PC-3 (cell line): ENCODE data around the gene C9orf72. TPM values are rescaled to one million over a fixed set of nuclear protein-coding genes. Genes with fewer than 3 reads are reported as not detected.

Experiments
- ATAC-seq: fragments of 200-7000 bp; cut with Tn5 transposase; 2 replicates; pipeline ENCODE4 v1.9.1; 2020; ENCODE audit warnings: mild to moderate bottlenecking, moderate library complexity
- BruUV-seq: library from RNA; stranded (reverse); fragments of 400-500 nt; replicated peaks from 2 replicates; lab custom pipeline; 2021; lab: Mats Ljungman, UMichigan
- CTCF ChIA-PET: fragments of 300-600 bp; sonication (Branson Sonifier 250); formaldehyde crosslinking; loops from one replicate; lab custom pipeline; 2022; ENCODE audit warnings: antibody characterized with exemption; lab: Charles Lee
- POLR2A ChIA-PET: fragments of 300-600 bp; sonication (Branson Sonifier 250); formaldehyde crosslinking; loops from one replicate; lab custom pipeline; 2022; ENCODE audit warnings: antibody characterized with exemption; ENCODE audit not compliant: unreplicated experiment; lab: Charles Lee
- DNase-seq: peaks from one replicate; pipeline ENCODE4 v3.0.0-alpha.2; 2015
- H2AFZ ChIP-seq: fragments of 300-600 bp; sonication (generic); 2 replicates; pipeline ENCODE4 v1.6.0; 2016; ENCODE audit warnings: antibody characterized with exemption, low read length
- H3F3A ChIP-seq: fragments of 300-600 bp; sonication (generic); one replicate; pipeline ENCODE4 v1.6.0; 2017; ENCODE audit warnings: antibody characterized with exemption, low read length, control low read depth, mild to moderate bottlenecking; ENCODE audit not compliant: unreplicated experiment
- H3K27ac ChIP-seq: fragments of 300-600 bp; sonication (generic); 2 replicates; pipeline ENCODE4 v1.5.1; 2016; ENCODE audit warnings: mild to moderate bottlenecking, low read length
- H3K27me3 ChIP-seq: fragments of 300-600 bp; sonication (generic); 2 replicates; pipeline ENCODE4 v1.6.1; 2016; ENCODE audit warnings: low read length, mixed read lengths
- H3K36me3 ChIP-seq: fragments of 300-600 bp; sonication (generic); 2 replicates; pipeline ENCODE4 v1.6.1; 2016; ENCODE audit warnings: low read depth, mixed run types, low read length, mixed read lengths
- H3K4me1 ChIP-seq: fragments of 300-600 bp; sonication (generic); 2 replicates; pipeline ENCODE4 v1.5.1; 2016; ENCODE audit warnings: low read length; ENCODE audit not compliant: insufficient read depth
- H3K4me2 ChIP-seq: fragments of 300-600 bp; sonication (generic); 2 replicates; pipeline ENCODE4 v1.6.0; 2016; ENCODE audit warnings: low read length
- H3K4me3 ChIP-seq: fragments of 300-600 bp; sonication (generic); 2 replicates; pipeline ENCODE4 v1.5.1; 2016; ENCODE audit warnings: mild to moderate bottlenecking, low read length, mixed read lengths
- H3K79me2 ChIP-seq: fragments of 300-600 bp; sonication (generic); 2 replicates; pipeline ENCODE4 v1.6.1; 2017; ENCODE audit warnings: low read length, mixed read lengths
- H3K9ac ChIP-seq: fragments of 300-600 bp; sonication (generic); 2 replicates; pipeline ENCODE4 v1.6.0; 2016; ENCODE audit warnings: mild to moderate bottlenecking, low read length
- H3K9me2 ChIP-seq: fragments of 300-600 bp; sonication (generic); replicated peaks from 2 replicates; pipeline ENCODE4 v1.6.1; 2016; ENCODE audit warnings: mixed run types, low read length, mixed read lengths
- H3K9me3 ChIP-seq: fragments of 300-600 bp; sonication (generic); 2 replicates; pipeline ENCODE4 v1.6.1; 2016; ENCODE audit warnings: low read length, mixed read lengths
- H4K20me1 ChIP-seq: fragments of 300-600 bp; sonication (generic); 2 replicates; pipeline ENCODE4 v1.6.1; 2016; ENCODE audit warnings: low read length, mixed read lengths
- CTCF ChIP-seq: fragments of 300-600 bp; sonication (generic); conservative IDR thresholded peaks from 2 replicates; pipeline ENCODE4 v1.5.1; 2017; ENCODE audit warnings: antibody characterized with exemption, low read depth, mild to moderate bottlenecking, low read length
- EZH2 ChIP-seq: fragments of 300-600 bp; sonication (generic); IDR thresholded peaks from one replicate; pipeline ENCODE4 v1.6.1; 2017; ENCODE audit warnings: antibody characterized with exemption, mild to moderate bottlenecking, low read length; ENCODE audit not compliant: unreplicated experiment
- EZH2phosphoT487 ChIP-seq: fragments of 300-600 bp; sonication (generic); IDR thresholded peaks from 2 replicates; pipeline ENCODE4 v1.6.1; 2018; ENCODE audit warnings: mild to moderate bottlenecking, antibody characterized with exemption, low read length, borderline replicate concordance
- intact Hi-C: fragments of 100-400 bp; cut with micrococcal nuclease; formaldehyde crosslinking; loops from 2 replicates; pipeline ENCODE4 v1.9.0; 2023
- total RNA-seq: library from RNA; depleted of rRNA; stranded (reverse); fragments of >200 nt; gene quantifications from 2 replicates; pipeline ENCODE4 v1.2.3, GENCODE V29; 2014

C9orf72 gene
- total RNA-seq, 1 experiment from 2014 or later: 10.4 TPM

- Histone ChIP-seq H3F3A (no peaks in the 10 kb centered on the region), H3K4me1 (peaks cover 9% of the 10 kb centered on the region; the same call in 1 of the 2 replicates), H3K27ac (no peak overlapping the region), H3K4me2 (no peak overlapping the region), H3K4me3 (no peak overlapping the region), H3K27me3 (no peaks in the 10 kb centered on the region), H3K9ac (no peak overlapping the region), H3K9me3 (no peaks in the 10 kb centered on the region), H3K9me2 (no peaks in the 10 kb centered on the region), H2AFZ (no peak overlapping the region), H3K79me2 (no peaks in the 10 kb centered on the region), H3K36me3 (no peaks in the 10 kb centered on the region), H4K20me1 (no peaks in the 10 kb centered on the region)
- TF ChIP-seq EZH2phosphoT487 (no peak), EZH2 (no peak), CTCF (no peak)
- POLR2A ChIA-PET: interaction anchor here (0.7 kb wide), 1 partner anchor 1472 kb away, joined by 4 read pairs; no protein-coding TSS in a partner anchor
- DNase-seq: no peak
- BruUV-seq: no TSS peak
- CTCF ChIA-PET: no interaction called here
- intact Hi-C loops: no loop called here
- no peak for ATAC-seq
These were observed 66.3 kb downstream of the C9orf72 start for GRCh38 chr9:27506981-27507380.

- Histone ChIP-seq H3K9ac (no peak overlapping the region), H3K9me3 (no peaks in the 10 kb centered on the region), H2AFZ (0 out of 2 replicates have a peak overlapping the region, but pooled peaks have one; percentile 35), H3K79me2 (no peaks in the 10 kb centered on the region), H3F3A (no peaks in the 10 kb centered on the region), H3K27ac (peak overlapping the region; percentile 34), H3K36me3 (no peaks in the 10 kb centered on the region), H3K9me2 (no peaks in the 10 kb centered on the region), H3K4me1 (peaks cover 9% of the 10 kb centered on the region; the same call in 1 of the 2 replicates), H3K4me2 (peak overlapping the region; percentile 49; the same call in 1 of the 2 replicates), H3K4me3 (no peak overlapping the region), H3K27me3 (no peaks in the 10 kb centered on the region), H4K20me1 (no peaks in the 10 kb centered on the region)
- BruUV-seq: no TSS peak
- TF ChIP-seq EZH2phosphoT487 (no peak), EZH2 (no peak), CTCF (no peak)
- intact Hi-C loops: no loop called here
- DNase-seq (peak; percentile 49), ATAC-seq (no peak; the same call in 1 of the 2 replicates)
- ChIA-PET POLR2A (no interaction called here), CTCF (no interaction called here)
These were observed 67.5 kb downstream of the C9orf72 start for GRCh38 chr9:27505744-27506161.

GRCh38 chr9:27504259-27504658 is 69.0 kb downstream of the C9orf72 start:
- intact Hi-C loops: no loop called here
- ChIA-PET POLR2A (no interaction called here), CTCF (no interaction called here)
- Histone ChIP-seq H3K36me3 (no peaks in the 10 kb centered on the region), H3K4me1 (peaks cover 17% of the 10 kb centered on the region), H3K4me2 (no peak overlapping the region), H3K9me3 (no peaks in the 10 kb centered on the region), H4K20me1 (no peaks in the 10 kb centered on the region), H3K79me2 (no peaks in the 10 kb centered on the region), H3K9me2 (no peaks in the 10 kb centered on the region), H3K4me3 (no peak overlapping the region), H3K9ac (no peak overlapping the region), H3K27ac (no peak overlapping the region), H3K27me3 (no peaks in the 10 kb centered on the region), H3F3A (no peaks in the 10 kb centered on the region), H2AFZ (no peak overlapping the region)
- ATAC-seq (no peak), DNase-seq (no peak)
- TF ChIP-seq EZH2: no peak
- no peak for TF ChIP-seq CTCF
- no peak for TF ChIP-seq EZH2phosphoT487
- no TSS peak for BruUV-seq
